GM21619 (cell line): ENCODE data around the gene RCBTB2.

Experiments
- ATAC-seq: cut with Tn5 transposase; IDR thresholded peaks from one replicate; pipeline ENCODE4 v1.9.1; 2021; ENCODE audit not compliant: unreplicated experiment

Gene RCBTB2

DNA sequence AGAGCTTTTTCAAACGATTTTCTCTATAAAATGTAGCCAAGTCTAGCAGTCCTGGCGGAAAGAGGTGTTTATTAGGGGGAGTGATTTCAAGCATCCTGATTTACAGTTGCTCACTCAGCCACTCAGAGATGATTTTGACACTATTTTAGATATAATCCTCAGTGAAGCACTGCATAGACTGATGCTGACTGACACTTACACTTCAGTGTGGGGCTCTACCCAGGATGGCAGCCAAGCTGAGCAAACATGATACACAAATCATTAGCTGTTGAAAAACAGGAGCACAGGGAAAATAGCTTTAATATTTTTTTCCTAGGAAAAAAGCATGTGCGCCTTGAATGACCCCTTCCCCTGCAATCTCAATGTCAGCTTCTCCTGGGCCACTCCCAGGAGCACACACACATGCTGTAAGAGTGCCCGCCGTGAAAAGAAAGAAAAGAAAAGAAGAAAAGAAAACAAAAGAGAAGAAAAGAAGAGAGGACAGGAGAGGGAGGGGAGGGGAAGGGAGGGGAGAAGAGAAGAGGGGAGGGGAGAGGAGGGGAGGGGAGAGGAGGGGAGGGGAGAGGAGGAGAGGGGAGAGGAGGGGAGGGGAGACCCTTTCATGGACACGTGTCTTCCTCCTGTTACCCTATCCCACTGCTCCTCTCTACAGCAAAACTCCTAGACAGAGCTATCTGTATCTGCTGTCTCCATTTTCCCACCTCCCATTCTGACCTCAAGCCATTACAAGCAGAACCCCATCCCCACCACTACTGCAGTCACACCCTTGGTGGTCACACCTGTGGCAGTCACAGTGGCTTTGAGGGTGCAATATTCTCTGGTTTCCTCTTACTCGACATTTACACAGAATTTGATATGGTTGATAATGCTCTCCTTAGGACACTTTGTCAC is 36.4 kb downstream of the RCBTB2 start:
- no peak for ATAC-seq

DNA sequence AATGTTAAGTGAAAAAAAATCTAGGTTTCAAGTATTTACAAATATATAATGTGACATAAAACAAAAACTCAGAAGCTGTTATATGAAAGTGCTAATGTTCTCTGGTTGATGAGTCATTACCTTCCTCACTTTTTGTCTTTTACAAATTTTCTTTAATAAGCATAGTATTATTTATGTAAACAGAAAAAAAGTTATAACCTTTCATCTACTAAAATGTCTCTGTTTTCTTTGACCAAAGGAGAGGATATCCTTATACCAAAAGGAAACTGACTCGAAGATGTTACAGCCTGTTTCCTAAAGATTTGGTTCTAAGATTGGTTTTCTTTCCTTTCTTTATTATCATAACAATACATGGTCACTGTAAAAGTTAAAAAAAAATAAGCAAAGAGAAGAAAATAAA is 38.0 kb downstream of the RCBTB2 start:
- no peak for ATAC-seq

DNA sequence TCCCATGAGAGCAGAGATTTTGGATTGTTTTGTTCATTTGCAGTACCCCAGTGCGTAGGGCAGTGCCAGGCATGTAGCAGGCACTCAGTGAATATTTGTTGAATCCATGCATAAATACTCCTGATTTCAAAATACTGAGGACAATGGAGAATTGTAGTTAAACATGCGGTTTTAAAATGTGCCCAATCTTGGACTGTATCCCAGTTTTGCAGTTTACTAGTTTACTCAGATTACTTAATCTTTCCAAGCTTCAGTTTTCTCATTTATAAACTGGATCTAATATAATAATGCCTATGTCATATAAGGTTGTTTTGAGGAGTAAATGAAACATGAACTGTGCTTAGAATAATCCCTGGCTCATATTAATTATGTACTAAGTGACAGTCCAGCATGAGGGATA is 39.0 kb downstream of the RCBTB2 start:
- no peak for ATAC-seq

DNA sequence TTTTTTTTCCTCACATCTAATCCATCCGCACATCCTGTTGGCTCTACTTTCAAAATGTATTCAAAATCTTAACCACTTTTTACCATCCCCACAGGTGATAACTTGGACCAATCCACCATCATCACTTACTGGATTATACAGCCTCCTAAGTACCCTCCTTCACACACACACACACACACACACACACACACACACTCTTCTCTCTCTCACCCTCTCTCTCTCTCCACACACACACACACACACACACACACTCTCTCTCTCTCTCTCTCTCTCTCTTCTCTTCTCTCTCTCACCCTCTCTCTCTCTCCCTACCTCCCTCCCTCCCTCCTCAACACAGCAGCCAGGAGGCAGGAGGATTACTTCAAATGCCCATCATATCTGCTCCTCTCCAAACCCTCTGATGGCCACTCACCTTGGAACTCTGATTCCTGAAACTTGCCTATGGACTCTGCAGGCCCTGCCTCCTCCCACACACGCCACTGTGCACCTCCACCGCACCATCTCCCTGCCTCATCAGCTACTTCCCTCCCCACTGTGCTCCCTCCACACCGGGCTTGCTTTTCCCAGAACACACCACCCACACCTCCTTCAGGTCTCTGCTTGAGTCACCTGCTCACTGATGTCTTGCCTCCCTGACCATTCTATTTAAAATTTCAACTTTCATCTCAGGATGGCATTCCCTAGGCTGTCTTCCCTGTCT is 39.7 kb downstream of the RCBTB2 start:
- ATAC-seq: no peak

DNA sequence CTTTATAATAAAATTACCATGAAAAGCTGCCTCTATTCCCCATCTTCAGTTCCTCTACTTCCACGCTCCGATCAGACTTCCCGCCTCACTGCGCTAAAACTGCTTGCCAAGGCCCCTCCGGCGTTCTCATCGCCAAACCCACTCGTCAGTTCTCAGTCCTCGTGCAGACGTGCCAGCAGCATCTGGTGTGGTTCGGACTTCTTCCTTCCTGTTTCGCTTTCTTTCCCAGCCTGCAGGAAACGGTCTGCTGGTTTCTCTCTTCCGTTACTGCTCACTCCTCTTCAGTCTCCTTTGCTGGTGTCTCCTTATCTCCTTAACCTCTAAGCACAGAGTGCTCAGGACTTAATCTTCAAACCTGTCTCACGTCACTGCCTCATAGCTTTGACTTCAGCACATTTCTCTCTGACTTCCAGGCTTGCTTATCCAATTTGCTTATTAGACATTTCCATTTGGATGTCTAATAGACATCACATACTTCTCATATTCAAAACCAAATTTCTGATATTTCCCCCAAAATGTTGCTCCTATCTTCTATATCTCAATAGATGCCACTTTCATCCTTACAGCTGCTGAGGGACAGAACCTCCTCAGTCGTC is 40.3 kb downstream of the RCBTB2 start:
- ATAC-seq: peak; percentile 72

DNA sequence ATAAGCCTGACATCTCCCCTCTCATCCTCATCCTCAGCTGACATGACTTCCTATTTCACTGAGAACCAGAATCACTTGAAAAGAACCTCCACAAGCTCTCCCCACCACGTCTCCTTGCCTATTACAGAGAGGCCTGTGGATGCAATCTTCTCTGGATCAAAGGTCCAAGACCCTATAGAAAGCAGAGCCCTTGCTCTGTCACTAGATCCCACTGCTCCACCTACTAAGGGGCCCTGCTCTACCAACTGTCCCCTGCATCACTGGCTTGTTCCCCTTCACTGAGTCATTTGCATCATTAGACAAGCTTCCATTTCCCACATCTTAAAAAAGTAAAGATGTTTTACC is 40.8 kb downstream of the RCBTB2 start:
- peak; percentile 42 for ATAC-seq

DNA sequence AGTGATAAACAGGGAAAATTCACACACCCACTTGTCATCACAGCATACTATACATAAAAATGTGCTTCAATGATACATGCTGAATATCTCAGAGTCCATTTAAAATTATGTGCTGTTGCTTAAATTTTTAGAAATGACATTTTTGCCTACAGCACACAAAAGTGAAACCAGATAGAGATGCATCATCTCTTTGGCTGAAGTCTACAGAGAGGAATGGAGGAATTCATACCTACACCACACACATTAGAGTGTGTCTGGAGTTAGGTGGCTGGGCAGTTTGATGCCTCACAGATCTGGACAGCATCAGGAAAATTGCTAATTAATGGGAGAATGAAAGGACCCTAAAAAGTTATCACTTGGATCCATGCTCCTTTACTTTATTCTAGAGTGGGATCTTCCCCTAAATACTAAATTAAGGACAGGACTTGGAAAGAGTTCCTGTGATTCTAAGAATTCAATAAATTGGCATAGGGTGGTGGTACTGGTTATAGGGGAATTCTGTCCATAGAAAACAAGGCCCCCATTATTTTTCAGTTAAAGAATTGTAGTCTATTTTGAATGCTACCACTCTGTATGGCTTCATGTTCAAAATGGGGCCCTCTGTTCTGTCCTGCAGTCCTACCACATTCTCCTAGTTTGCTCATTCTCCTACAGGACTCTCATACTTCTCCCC is 41.3 kb downstream of the RCBTB2 start:
- ATAC-seq: no peak

DNA sequence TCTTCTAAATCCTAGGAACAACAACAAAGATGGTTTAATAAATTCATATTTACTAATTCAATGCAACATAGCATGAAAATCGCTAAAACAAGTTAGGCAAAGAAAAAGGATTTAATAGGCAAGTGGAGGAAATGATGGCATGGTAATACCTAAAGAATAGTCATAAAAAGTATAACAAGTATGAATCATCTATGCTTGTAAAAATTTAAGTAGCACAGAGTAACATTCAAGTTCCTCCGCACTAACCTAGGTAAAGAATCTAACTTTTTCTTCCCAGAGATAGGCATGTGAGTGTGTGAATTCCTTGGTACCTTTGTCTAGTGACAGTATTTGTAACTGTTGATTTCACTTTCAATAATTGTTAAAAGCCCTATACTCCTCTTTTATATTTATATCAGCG is 42.6 kb downstream of the RCBTB2 start:
- no peak for ATAC-seq

DNA sequence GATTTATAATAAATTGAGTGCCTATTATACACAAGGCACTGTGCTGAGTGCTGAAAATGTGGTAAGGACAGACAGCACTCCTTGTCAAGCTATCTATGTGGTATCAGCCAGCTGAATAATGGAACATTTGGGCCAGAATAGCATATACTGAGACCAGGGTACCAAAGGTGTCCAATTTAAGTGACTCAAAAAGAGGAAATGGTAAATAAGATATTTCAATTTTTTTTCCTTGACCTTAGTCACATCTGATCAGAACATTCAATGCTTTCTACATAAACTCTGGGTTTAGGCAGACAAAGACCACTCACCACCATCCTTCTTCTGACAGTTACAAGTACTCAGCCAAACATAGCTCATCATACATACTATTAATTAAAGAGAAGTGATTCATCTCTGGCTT is 43.2 kb downstream of the RCBTB2 start:
- no peak for ATAC-seq

DNA sequence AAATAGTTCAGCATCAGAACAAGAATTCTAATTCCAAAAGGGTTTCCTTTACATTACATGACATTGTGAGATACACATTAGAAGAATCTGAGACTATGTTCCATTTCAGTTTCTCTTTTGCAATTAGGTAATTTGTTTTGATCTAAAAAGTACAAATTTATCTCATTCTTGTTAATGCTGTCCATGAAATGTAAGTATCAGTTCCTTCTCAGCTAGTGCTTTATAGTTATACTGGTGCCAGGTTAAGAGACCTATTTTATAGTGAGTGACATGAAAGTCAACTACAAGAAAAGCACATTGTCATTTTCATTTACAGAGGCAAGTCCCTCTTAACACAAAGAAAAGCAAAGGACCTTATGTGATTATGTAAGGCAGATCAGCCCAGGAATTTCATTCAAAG is 43.9 kb downstream of the RCBTB2 start:
- ATAC-seq: no peak

DNA sequence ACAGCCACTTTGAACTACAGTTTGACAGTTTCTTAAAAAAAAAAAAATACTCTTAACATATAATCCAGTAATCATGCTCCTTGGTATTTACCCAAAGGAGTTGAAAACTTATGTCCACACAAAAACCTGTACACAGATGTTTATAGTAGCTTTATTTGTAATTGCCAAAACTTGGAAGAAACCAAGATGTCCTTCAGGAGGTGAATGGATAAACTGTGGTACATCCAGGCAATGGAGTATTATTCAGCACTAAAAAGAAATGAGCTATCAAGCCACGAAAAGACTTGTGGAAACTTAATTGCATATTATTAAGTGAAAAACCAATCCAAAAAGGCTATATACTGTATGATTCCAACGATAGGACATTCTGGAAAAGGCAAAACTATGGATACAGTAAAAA is 44.9 kb downstream of the RCBTB2 start:
- ATAC-seq: no peak

DNA sequence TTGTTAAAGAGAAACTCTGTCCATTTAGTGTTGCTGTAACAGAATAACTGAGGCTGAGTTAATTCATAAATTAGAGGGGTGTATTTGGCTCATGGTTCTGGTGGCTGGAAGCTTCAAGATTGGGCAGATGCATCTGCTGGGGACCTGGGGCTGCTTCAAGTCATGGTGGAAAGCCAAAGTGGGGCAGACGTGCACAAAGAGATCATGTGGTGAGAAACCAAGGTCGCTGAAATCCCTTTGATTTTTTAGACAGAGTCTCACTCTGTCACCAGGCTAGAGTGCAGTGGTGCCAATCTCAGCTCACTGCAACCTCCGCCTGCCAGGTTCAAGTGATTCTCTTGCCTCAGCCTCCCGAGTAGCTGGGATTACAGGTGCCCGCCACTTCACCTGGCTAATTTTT is 46.0 kb downstream of the RCBTB2 start:
- no peak for ATAC-seq

DNA sequence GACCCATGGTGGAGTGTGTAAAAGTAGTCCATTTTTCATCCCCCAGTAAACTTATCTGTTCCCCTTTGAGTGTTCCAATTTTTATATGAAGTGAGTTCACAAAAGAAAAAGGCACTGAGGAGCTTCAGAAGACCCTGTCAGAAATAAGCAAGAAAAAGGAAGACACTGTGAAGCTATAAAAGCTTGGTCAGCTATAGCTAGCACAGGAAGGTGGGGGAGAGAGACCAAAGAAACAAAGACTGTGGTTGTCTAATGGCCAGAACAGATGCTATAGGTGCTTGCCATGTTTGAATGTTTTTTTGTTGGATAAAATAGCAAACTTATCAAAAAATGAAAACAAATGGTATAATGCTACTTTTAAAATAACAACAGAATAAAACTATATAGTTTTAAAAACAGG is 46.5 kb downstream of the RCBTB2 start:
- ATAC-seq: no peak

DNA sequence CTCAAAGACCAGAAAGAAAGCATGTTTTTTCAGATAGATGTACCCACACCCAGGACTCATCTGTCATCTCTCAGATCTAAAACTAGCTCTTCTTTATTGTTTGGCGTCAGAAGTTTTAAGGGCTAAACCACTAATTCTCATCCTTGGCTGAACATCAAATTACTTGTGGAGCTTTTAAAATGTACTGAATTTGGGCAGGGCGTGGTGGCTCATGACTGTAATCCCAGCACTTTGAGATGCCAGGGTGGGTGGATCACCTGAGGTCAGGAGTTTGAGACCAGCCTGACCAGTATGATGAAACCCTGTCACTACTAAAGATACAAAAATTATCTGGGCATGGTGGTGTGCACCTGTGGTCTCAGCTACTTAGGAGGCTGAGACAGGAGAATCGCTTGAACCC is 47.4 kb downstream of the RCBTB2 start:
- ATAC-seq: no peak

DNA sequence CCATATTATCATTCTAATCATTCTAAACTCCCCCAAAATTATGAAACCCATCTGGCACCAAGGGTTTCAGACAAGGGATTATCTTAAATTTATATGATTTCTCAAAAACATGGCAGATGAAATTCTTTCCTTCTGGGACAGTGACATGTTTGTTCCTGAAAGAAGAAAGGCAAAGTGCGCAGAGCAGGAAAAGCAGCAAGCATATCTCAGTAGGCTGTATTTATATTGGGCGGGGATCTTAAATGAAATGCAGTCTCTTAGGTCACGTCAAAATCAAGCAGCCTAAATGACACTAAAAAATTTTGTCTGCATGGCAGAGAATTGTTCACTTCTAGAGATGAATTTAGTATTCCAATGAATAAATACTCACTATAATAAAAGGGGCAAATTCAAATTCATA is 49.3 kb downstream of the RCBTB2 start:
- no peak for ATAC-seq

DNA sequence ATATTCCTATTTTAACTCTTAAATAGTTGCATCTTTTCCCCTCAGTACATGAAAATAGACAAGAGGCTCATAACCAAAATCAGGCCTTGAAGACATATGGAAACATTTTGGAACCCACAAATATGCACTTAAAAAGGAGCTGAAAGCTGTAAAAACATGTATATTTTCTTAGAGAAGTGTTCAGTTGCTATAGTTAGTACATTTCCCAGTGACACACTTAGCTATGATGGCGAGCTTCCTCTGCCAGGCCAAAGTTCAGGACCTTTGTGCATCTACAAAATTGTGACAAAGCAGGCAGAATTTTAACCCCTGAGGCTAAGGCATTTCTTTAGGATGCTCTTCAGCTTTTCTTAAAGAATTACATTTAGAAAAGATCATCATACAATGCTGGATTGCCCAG is 54.5 kb downstream of the RCBTB2 start:
- no peak for ATAC-seq

DNA sequence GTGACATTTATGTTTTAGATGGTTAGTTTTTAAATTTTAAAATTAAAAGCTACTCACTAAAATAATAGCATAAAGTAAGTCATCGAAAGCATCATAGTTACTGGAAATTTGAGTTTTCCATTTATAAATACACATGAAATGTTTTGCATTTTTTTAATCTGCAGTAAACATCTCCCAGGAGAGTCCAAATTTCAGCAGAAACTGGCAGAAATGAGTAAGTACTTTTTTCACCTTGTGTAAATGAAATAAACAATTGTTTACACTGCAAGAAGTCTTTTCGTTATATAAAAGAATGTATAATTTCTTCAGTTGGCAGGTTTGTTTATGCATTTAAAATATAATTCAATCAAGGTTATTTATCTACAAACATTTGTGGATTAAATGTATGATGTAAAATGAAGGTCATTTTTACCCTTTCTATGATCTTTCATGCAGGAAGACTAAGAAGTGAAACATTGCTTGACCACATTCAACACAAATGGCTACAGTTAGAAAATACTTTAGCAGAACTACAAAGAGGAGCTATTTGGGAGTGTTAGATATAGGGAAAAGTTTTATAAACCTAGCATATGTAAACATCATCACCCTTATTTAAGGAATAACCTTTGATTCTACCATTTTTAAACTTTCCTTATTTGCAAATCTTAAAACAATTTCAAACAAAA is 55.6 kb downstream of the RCBTB2 start:
- ATAC-seq: no peak

DNA sequence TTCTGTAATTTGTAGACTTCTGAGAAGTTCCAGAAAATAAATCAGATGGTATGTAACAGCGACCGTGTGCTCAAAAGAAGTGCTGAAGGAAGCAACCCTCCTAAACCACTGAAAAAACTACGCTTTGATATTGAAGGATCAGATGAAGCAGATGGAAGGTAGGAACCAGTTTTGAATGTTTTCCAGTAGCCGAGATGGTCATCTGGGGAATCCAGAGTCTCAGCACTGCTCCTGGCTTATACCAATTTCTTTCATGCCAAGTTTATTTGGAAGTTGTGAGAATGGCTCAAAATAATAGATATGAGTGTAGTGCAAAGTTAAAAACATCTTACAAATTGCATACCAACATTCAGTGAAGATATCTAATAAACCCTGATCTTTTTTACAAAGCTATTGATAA is 56.2 kb downstream of the RCBTB2 start:
- ATAC-seq: no peak

DNA sequence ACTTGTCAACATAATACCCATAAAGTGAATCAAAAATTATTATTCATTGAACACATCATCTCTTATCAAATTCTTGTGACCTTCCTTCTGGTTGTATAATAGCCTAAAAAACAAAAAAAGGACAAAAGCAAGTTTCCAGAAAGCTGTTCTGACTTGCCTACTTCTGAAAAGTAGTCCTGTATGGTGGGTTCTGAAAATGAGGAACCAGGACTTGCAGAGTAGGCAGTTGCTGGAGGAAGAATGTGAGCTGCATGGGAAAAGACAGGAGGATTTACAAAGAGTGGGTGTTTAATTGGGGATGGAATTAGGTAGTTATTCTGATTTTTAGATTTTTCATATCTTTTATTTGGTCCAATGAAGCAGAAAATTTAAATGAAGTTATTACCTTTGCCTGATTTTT is 56.7 kb downstream of the RCBTB2 start:
- no peak for ATAC-seq

DNA sequence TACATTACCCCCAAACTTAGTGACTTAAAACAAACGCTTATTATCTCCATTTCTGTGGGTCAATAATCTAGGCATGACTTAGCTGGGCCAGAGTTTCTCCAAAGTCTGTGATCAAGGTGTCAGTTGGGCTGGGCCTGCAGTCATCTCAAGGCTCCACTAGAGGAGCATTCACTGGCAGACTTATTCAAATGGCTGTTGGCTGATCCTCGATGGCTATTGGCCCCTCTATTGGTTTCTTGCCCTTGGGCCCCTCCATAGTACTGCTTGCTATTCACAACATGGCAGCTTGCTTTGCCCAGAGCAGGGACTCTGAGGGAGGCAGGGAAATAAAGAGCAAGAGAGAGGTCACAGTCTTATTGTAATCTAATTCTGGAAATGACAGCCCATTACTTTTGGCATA is 57.6 kb downstream of the RCBTB2 start:
- no peak for ATAC-seq

DNA sequence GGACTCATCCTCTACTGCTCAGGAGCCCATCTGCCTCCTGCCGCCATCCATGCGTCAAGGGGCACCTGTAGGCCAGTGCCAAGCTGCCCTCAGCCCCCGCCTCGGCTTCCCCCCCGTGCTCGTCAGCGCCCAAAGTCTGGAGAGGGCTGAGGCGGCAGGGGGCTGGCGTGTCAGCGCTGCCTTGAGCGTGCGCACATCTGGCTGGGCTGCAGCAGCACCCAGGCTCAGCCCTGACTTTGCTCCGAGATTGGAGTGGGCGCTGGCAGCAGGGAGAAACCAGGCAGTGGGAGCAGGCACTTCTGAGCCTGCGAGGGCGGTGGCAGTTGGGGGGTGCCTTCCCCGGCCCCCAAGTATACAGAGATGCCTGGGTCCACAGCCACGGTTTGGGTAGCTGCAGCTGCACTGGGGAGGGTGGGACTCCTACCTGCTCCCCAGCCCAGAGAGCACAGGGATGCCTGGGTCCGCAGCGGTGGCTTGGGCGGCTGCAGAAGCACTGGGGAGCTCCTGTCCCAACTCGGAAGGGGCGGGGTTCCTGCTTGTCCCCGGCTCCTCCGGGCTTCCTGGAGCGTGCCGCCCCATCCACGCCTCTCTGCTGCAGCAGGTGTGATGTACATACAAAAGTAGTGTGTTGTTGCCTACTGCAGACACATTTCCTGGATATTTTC is 75.2 kb downstream of the RCBTB2 start:
- no peak for ATAC-seq
